ENCODE results near the gene IFIT2. TPM values are rescaled to one million over a fixed set of nuclear protein-coding genes. Genes with fewer than 3 reads are reported as not detected.
"Not testable (repeated sequence)": the region's sequence is repeated elsewhere in the genome, so short reads cannot be mapped to it uniquely, and the experiment has no call there.

Gene IFIT2
- total RNA-seq, 1 donor from 2014 or later: 2.2 TPM

DNA sequence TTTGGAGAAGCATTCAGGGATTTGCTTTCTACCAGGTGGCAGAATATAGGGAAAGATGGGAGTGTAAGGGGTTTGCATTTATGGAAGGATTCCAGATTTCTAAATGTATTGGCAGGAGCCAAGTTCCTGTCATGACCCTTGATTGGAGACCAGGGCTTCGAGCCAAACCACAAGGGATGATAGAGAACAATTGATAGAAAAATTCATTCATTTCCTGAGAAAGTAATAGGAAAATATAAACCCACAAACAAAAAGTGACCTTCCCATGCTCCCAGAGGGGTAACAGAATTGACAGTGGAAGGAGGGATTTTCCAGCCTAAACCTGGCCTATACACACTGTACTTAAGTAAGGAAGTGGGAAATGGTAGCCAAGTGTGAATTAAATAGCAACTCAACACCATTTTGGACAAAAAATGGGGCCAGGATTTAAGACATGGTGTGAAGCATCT is 22.4 kb upstream of the IFIT2 start:
- peak; percentile 90 for DNase-seq (ENCODE audit: low read depth, low spot score)

DNA sequence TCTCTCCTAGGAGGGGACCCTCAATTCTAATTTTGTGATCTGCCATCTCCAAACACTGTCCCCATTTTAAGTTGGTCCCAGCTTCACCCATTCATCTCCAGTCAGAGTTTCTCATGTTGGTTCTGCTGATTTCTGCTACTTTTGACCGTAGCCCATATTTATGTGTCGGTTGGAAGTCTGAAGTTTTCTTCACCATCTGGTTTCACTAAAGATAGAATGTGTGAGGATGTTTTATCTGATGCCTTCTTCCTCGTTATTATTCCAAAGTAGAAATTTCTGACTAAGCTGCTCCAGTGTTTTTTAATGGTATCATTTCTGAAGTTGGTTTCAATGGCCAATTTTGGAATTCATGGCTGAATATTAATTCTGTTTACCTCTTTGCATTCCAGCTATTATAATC is 21.3 kb upstream of the IFIT2 start:
- DNase-seq (ENCODE audit: low read depth, low spot score): no peak

DNA sequence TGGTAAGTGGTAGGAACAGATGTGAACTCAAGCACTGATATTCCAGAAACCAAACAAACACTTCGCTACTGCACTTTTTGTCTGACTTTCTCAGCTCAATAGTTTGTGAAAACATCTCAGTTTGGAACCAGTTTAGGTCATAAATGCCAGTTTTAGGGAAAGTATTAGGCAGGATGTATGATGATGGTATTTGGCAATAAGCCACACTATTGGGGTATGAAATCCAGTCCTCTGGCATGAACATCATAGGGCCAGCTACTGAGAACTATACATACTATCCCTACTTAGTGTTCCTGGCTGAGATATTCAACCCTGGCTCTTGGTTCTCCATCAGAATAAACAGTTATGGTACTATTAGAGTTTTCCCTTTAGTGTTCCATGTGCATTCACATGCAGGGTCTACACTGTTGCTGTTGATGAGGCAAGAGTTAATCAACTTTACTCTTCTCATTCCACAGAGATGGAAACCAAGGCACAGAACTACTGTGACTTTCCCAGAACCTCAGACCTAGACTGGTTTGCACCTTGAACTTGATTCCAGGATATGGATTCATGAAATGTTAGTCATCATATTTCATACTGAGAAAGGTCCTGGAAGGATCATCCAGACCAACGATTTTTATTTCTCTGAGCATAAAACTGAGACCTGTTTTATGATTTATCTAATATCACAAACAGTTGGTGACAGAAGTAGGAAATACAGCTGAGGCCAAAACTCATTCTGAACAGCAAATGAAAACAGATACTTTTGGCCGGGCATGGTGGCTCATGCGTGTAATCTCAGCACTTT is 20.0 kb upstream of the IFIT2 start:
- DNase-seq (ENCODE audit: low read depth, low spot score): no peak

DNA sequence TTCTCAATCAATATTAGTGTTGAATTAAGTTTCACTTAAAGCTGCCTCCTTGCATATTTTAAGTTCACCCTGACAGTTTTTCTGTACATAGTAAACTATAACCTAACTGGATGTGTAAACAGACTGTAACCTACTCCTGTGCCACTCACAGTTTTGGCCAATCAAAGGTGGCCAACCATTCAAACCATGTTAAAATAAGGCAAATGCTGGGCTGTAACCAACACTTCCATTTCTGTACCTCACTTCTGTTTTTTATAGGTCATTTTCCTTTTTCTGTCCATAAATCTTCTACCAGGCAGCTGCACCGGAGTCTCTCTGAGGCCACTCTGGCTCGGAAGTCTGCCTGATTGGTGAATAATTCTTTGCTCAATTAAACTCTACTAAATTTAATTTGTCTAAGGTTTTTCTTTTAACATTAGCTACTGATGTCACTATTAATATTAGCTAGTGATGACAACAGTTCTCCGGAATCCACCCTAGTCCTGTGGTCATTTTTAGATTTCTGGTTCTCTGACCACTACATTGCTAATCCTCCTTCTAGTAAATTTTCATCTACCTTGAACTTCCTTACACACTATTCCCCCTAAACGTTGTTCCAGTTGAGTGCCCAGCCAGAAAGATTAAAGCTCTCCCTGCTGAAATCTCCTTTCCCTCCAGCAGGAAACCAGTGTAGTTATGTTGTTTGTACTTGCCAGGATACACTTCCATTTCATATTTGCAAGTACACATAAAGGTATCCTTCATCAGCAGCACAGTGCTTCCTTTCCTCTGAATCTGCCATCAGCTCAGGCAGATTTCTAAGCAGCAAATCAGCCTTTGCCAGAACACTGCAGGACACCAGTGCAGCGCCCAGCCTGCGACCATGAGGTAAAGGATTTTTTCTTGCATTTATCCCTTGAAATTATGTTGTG is 18.6 kb upstream of the IFIT2 start:
- DNase-seq (ENCODE audit: low read depth, low spot score): no peak

DNA sequence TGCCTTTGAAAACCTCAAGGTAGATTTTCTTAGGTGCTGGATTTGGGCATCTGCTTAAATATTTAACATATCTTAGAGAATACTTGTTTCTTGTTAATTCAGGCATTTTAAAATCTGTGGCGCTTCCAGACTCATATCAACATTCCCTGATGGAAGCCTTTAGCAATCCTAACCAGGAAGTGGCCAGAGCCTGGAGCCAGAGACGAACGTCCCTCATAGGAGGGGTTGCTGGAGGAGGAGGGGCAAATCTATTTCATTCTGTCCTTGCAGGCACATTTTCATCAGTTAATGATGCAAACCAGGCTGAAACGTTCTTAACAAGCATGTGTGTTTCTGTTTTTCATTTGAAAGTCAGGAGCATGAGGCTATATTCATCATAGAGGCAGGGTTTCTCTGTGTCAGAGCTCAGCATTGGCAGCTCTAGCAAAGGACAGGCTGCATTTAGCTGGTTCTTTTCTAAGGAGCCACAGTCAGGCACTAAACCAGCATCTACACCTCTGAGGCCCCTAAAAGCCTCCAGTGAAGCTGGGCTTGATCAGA is 17.8 kb upstream of the IFIT2 start:
- no peak for DNase-seq (ENCODE audit: low read depth, low spot score)

DNA sequence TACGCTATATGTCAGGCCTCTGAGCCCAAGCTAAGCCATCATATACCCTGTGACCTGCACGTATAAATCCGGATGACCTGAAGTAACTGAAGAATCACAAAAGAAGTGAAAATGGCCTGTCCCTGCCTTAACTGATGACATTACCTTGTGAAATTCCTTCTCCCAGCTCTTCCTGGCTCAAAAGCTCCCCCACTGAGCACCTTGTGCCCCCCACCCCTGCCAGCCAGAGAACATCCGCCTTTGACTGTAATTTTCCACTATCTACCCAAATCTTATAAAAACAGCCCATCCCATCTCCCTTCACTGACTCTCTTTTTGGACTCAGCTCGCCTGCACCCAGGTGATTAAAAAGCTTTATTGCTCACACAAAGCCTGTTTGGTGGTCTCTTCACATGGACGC is 17.1 kb upstream of the IFIT2 start:
- not testable (repeated sequence) for DNase-seq (ENCODE audit: low read depth, low spot score)

DNA sequence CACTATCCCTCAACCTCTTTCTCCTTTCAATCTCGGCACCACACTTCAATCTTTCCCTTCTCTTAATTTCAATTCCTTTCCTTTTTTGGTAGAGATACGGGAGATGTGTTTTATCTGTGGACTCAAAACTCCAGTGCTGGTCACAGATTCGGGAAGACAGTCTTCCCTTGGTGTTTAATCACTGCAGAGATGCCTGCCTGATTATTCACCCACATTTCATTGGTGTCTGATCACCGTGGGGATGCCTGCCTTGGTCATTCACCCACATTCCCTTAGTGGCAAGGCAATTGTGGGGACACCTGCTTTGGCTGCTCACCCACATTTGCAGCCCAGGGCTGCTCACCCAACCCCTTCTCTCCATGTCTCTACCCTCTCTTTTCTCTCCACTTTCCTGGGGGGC is 16.5 kb upstream of the IFIT2 start:
- not testable (repeated sequence) for DNase-seq (ENCODE audit: low read depth, low spot score)

DNA sequence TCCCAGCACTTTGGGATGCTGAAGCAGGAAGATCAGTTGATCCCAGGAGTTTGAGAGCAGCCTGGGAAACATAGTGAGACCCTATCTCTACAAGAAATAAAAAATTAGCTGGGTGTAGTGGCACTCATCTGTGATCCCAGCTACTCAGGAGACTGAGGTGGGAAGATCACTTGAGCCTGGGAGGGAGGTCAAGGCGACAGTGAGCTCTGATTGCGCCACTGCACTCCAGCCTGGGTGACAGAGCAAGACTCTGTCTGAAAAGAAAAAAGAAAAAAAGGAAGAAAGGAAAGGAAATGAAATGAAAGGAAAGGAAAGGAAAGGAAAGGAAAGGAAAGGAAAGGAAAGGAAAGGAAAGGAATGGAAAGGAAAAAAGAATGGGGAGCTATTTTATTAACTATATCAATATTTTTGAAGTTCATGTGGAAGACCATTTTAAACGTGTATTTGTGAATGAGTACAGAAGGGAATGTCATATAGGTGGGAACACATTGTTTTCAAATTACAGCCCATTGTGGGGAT is 7.1 kb upstream of the IFIT2 start:
- DNase-seq (ENCODE audit: low read depth, low spot score): no peak

DNA sequence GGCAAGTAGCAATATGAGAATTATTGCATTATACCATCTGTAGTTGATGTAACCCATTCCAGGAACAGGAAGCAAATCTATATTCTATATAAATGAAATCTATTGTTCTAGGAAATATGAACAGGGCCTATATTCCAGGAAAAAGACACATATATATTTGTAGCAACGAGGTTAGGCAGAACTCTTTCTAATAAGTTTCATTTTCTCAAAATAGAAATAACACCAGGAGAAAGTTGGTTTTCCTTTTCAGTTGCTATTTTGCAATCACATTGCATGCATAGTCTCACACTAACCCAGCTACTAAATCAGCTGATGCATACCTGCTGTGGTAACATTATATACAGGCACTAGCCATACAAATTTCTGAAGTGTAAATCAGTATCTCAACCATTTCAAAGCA is 6.2 kb upstream of the IFIT2 start:
- no peak for DNase-seq (ENCODE audit: low read depth, low spot score)

DNA sequence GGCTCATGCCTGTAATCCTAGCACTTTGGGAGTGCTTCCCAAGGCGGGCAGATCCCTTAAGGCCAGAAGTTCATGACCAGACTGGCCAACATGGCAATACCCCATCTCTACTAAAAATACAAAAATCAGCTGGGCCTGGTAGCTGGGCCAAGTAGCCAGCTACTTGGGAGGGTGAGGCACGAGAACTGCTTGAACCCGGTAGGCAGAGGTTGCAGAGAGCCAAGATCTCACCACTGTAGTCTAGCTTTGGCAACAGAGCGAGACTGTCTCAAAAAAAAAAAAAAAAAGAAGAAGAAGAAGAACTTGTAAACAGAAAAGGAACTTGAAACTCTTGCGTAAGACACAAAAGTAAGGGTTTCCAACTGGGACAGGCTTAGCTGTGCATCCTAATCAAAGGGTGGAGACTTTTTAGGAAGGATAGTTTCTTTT is 5.6 kb upstream of the IFIT2 start:
- DNase-seq (ENCODE audit: low read depth, low spot score): no peak

DNA sequence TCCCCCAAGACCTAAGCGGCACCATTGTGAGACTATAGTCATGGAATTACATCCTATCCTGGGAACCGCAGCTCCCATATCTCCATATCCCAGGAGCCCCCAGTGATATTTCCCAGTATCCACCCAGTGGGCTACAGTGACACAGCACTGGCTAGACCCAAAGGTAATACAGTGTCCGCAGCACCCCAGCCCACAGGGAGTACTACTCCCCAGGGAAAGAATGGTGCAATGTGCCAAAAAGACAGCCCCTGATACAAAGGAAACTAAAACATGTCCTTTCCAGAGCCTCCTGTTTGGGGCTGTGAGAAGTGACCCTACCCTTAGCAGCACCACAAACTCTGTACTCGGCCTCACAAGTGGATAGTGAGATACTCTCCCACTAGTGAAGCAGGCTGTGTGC is 4.5 kb upstream of the IFIT2 start:
- DNase-seq (ENCODE audit: low read depth, low spot score): no peak

DNA sequence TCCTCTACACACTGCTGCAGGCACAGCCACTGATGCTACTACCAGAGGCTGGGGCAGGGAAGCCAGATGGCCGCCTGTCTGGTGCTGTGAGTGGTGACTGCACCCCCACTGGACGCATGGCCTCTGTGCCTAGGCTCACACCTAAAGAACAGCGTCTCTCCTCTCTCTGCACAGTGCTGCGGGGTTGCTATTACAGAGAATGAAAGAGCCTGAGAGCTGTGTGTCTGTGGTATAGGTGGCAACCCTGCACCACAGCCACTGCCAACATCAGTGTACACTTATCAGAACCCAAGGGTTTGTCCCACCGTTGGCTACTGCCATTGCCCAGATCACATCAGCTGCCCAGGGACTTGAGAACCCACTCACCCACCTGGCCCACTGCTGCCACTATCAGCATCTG is 4.1 kb upstream of the IFIT2 start:
- no peak for DNase-seq (ENCODE audit: low read depth, low spot score)

DNA sequence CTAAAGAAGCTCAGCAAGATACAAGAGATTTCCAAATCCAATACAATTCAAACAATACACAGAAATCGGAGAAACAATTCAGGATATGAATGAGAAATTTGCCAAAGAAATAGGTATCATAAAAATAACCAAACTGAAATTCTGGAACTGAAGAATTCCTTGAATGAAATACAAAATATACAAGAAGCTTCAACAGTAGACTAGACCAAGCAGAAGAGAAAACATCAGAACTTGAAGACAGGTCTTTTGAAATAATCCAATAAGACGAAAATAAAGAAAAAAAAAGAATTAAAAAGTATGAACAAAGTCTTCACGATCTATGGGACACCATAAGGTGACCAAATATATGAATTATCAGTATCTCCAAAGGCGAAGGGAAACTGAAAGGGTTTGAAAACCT is 2.8 kb upstream of the IFIT2 start:
- no peak for DNase-seq (ENCODE audit: low read depth, low spot score)

DNA sequence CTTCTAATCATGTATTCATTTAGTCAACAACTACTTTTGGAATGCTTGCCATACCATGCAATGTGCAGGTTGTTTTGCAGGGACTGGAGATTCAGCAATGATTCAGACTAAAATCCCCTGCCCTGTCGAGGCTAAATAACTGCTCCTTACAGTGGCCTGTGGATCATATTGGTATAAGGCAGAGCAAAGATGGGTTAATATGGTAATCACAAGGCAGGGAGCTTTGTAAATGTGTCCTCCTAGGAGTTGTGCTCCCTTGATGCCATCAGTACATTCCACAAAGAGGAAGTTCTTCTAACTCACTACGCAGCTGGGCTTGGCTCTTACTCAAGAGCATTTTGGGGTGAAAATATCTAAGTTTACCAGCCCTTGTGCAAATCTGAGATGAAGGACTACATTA is 614 bp upstream of the IFIT2 start:
- DNase-seq (ENCODE audit: low read depth, low spot score): no peak

DNA sequence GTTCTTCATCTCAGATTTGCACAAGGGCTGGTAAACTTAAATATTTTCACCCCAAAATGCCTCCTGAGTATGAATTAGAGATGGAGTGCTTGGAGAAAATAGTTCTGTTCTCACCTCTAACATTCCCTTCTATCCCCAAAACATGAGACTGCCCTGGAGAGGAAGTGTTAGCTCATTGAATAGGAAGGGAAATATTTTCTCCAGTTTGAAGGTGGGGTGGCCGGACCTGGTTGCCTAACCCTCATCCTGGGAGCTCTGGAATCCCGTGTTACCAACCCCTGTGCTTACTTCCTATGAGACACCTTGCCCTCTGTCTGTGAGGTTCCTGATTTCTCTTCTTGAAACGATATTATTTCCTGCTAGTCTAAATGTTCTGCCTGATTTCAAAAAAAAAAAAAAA is 779 bp downstream of the IFIT2 start:
- no peak for DNase-seq (ENCODE audit: low read depth, low spot score)

DNA sequence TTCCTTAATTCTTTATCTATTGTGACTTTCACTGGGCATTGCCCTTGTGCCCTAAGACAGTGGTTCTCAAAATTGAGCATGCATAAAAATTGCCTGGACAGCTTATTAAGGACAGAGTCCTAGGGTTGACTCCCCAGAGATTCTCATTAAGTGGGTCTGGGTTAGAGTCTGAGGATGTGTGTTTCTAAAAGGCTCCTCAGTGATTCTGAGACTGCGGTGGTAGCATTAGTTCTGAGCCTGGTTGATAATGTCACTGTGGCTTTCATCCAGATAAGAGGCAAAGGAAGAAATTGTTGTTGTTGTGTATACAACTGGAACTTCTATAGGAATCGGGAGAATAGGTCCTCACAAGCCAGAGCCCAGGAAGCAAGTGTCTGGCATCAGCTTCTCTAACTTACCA is 1.3 kb downstream of the IFIT2 start:
- DNase-seq (ENCODE audit: low read depth, low spot score): no peak

DNA sequence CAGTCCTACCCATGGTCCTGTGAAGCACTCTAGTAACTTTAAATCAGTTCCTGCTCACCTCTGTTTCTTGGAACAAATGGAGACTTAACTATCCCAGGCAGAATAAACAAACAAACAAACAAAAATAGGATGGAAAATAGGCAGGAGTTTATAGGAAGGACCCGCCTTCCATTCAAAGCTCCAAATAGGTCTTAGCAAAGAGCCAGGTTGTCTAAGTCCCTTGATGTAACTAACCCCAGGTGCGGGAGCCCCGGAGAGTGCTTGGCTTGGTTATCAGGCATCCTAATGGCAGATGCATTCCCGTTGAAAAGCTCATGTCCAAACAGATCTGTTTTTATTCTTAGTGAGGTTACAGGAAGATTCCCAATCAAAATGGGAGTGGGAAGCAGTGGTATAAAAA is 2.2 kb downstream of the IFIT2 start:
- DNase-seq (ENCODE audit: low read depth, low spot score): no peak

DNA sequence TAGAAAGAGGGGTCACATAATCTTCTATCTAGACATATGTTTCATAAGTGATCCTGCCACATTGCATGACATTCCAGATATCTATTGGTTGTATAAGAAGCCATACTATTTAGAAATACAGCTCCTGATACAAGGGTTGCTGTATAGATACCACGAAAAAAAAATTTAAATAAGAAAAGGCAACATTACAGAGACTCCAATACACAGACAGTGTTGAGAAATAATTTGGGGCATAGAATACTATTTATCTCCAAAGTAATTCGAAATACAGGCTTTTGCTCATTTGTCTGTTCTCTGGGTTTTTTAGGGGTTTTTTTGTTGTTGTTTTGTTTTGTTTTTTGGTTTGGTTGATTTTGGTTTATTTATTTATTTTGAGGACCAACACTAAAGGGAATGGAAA is 2.6 kb downstream of the IFIT2 start:
- no peak for DNase-seq (ENCODE audit: low read depth, low spot score)

DNA sequence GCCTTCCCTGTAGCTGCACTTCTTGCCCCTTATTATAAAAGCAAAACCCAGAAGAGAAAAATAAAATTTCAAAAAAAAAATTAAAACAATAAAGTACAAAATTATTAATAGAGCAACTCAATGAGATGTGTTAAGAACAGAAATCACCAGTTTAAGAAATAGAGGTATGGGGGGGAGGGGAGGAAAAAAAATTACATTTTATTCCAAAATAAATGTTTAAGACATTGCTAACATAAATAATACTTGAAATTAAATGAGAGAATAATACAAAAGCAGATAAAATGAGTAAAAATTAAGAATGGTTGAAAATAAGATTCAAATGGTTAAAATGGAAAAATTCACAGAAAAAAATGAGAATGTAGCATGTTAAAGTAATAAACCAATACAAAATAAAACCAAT is 3.1 kb downstream of the IFIT2 start:
- DNase-seq (ENCODE audit: low read depth, low spot score): no peak

DNA sequence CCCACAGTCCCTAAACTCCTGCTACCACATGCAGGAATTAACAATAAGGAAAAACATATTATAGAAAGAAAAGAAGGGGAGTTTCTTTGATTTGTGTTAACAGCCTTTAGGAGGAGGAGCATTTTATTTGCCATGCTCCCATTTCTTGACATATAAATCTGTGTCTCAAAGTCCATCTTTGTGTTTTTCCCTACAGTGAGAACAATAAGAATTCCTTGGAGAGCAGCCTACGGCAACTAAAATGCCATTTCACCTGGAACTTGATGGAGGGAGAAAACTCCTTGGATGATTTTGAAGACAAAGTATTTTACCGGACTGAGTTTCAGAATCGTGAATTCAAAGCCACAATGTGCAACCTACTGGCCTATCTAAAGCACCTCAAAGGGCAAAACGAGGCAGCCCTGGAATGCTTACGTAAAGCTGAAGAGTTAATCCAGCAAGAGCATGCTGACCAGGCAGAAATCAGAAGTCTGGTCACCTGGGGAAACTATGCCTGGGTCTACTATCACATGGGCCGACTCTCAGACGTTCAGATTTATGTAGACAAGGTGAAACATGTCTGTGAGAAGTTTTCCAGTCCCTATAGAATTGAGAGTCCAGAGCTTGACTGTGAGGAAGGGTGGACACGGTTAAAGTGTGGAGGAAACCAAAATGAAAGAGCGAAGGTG is 4.1 kb downstream of the IFIT2 start:
- DNase-seq (ENCODE audit: low read depth, low spot score): no peak

DNA sequence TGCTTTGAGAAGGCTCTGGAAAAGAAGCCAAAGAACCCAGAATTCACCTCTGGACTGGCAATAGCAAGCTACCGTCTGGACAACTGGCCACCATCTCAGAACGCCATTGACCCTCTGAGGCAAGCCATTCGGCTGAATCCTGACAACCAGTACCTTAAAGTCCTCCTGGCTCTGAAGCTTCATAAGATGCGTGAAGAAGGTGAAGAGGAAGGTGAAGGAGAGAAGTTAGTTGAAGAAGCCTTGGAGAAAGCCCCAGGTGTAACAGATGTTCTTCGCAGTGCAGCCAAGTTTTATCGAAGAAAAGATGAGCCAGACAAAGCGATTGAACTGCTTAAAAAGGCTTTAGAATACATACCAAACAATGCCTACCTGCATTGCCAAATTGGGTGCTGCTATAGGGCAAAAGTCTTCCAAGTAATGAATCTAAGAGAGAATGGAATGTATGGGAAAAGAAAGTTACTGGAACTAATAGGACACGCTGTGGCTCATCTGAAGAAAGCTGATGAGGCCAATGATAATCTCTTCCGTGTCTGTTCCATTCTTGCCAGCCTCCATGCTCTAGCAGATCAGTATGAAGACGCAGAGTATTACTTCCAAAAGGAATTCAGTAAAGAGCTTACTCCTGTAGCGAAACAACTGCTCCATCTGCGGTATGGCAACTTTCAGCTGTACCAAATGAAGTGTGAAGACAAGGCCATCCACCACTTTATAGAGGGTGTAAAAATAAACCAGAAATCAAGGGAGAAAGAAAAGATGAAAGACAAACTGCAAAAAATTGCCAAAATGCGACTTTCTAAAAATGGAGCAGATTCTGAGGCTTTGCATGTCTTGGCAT is 4.8 kb downstream of the IFIT2 start:
- DNase-seq (ENCODE audit: low read depth, low spot score): no peak
